ENCODE measurements around the gene COMMD10.

- TF ChIP-seq CTCF (IDR thresholded peaks at IDR 0.05 in 4 of 5, conservative IDR thresholded peaks at IDR 0.05 in 1 of 5) (no peak), POLR2A (IDR thresholded peaks at IDR 0.05) (no peak)
Measured at GRCh38 chr5:116315531-116315930, 230.7 kb downstream of the COMMD10 start.
